Coronary artery (tissue), 2 donors: Measurements from ENCODE around the gene THADA.

Experiments
- DNase-seq: peaks from one replicate; pipeline ENCODE4 v3.0.0-alpha.2; 2017; ENCODE audit warnings: low spot score
- H3K27ac ChIP-seq, 2 donors: fragments of 200-600 bp; sonication (generic); one replicate each; pipeline ENCODE4 v1.5.1; 2016 to 2019
- H3K4me3 ChIP-seq: fragments of 200-600 bp; sonication (generic); 2 replicates; pipeline ENCODE4 v1.5.1; 2016; ENCODE audit warnings: mild to moderate bottlenecking, moderate library complexity
- TF ChIP-seq, protein P1 (sequence below): fragments of 200-600 bp; sonication (generic); IDR thresholded peaks from one replicate; pipeline ENCODE4 v1.5.1; 2019; ENCODE audit warnings: antibody characterized with exemption

THADA gene

DNA sequence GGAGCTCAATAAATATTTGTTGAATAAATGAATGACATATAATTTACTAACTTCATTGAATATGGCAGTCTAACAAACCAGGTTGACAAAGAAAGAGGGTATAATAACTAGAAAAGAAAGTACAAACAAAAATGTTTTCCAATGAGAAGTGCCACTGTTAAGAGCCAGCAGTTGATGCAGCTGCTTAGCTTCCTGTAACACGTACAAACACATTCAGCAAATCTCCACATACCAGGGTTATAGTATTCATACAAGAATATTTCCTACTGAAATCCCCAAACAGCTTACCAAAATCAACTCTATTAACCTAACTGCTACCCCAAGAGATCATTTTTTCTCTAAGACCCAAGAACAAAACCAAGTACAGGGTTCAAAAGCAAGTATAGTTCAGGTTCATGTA, 77.7 kb downstream of the THADA start:
- DNase-seq = no peak
- Histone ChIP-seq H3K27ac (peak overlapping the region; percentile 76 to 81), H3K4me3 (no peak overlapping the region)
- TF ChIP-seq, protein P1, sequence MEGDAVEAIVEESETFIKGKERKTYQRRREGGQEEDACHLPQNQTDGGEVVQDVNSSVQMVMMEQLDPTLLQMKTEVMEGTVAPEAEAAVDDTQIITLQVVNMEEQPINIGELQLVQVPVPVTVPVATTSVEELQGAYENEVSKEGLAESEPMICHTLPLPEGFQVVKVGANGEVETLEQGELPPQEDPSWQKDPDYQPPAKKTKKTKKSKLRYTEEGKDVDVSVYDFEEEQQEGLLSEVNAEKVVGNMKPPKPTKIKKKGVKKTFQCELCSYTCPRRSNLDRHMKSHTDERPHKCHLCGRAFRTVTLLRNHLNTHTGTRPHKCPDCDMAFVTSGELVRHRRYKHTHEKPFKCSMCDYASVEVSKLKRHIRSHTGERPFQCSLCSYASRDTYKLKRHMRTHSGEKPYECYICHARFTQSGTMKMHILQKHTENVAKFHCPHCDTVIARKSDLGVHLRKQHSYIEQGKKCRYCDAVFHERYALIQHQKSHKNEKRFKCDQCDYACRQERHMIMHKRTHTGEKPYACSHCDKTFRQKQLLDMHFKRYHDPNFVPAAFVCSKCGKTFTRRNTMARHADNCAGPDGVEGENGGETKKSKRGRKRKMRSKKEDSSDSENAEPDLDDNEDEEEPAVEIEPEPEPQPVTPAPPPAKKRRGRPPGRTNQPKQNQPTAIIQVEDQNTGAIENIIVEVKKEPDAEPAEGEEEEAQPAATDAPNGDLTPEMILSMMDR = no peak

- TF ChIP-seq, protein P1 = no peak
- DNase-seq = no peak
- Histone ChIP-seq H3K27ac (peak overlapping the region; percentile 76 to 81), H3K4me3 (no peak overlapping the region)
Observed at GRCh38 chr2:43515807-43516497, 79.9 kb downstream of the THADA start.

DNA sequence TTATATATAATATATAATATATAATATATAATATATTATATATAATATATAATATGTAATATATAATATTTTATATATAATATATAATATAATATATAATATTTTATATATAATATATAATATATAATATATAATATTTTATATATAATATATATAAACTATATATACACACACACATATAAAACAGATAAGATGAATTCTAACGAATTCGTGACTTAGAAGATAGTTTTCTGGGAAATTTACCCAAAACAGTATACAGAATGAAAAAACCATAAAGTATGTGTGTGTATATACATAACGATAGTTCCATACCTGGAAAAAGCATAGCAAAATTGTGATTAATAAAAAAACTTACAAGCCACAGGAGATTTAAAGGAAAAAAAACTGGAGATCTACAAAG, 80.6 kb downstream of the THADA start:
- Histone ChIP-seq H3K27ac (peak overlapping the region in 1 of 2 donors; percentile 76), H3K4me3 (no peak overlapping the region)
- TF ChIP-seq, protein P1 = no peak
- DNase-seq = no peak

DNA sequence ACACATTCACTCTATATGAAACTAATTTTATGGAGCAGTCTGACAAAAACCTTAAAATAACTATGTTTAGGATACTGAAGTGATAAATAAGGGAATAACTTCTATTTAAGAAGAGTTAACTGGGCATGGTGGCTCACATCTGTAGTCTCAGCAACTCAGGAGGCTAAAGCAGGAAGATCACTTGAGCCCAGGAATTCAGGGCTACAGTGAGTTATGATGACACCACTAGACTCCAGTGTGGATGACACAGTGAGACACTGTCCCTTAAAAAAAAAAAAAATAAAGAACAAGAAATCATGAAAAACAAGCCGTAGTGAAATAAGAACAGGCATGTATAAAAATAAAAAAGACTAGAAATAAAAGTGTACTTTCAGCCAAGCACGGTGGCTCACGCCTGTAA, 82.0 kb downstream of the THADA start:
- peak overlapping the region in 1 of 2 donors; percentile 43 for H3K27ac ChIP-seq
- no peak for DNase-seq
- no peak overlapping the region for H3K4me3 ChIP-seq
- TF ChIP-seq, protein P1 = no peak

DNA sequence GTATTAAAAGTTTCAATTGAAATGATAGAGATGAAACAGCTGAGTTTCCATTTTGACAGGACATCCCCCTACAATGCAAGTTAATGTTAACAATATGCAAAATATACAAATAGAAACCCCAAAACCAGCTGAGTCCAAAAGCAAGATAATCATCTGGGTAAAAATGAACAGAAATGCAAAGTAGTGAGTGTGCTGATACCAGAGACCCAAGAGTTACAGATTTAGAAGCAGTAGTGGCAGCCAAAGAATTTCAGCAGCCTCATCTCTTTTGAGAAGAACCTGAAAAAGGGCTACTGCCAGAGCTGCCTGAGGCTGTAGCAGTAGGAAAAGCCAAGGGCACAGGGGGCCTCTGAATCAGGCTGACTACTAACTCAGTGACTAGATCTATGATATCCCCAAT, 82.6 kb downstream of the THADA start:
- TF ChIP-seq, protein P1 = no peak
- DNase-seq = no peak
- Histone ChIP-seq H3K4me3 (no peak overlapping the region), H3K27ac (peak overlapping the region; percentile 43 to 73)

DNA sequence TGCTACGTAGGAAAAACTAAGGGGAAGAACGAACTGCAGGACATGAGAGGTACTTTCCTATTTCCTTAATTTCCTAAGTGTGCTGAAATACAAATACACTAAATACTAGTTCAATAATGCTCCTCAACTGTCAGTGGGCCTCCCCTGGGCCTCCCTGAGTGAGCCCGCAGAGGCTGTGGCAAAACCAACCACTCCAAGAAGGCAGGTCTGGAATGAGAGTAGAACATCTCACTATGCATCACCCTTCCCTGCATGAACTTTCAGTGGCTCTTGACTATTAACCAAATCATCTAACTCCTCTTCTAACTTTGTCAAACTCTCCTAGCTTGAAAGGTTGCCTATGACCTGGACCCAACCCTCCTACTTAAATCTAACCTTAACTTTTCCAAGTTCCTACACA, 84.6 kb downstream of the THADA start:
- TF ChIP-seq, protein P1 = no peak
- no peak overlapping the region for H3K4me3 ChIP-seq
- no peak overlapping the region for H3K27ac ChIP-seq
- no peak for DNase-seq

- Histone ChIP-seq H3K4me3 (no peak overlapping the region), H3K27ac (no peak overlapping the region)
- no peak for DNase-seq
- TF ChIP-seq, protein P1 = no peak
Observed at GRCh38 chr2:43509886-43510285, 86.0 kb downstream of the THADA start.
